Heart left ventricle (tissue), 13 donors: ENCODE data around the gene LRP1B.

Experiments
- POLR2A ChIP-seq, 2 donors: fragments of 450-650 bp; IDR thresholded peaks; one replicate each; pipeline ENCODE4 v1.6.1; 2017; ENCODE audit warnings: antibody characterized with exemption in 2 of 2, mild to moderate bottlenecking in 2 of 2, moderate library complexity in 2 of 2
- TF ChIP-seq, protein P1 (sequence below), 12 donors: fragments of 200-600 bp; sonication (generic) in 4 of 12; IDR thresholded peaks; one replicate each; pipeline versions ENCODE4 v1.5.0 to v1.8.0; 2018 to 2022; ENCODE audit warnings: antibody characterized with exemption in 12 of 12, mild to moderate bottlenecking in 5 of 12
- donor health status: ischemic (EF 13 %, LVEDD 7.1; RV severe dilation, severe dysfunction).
- donor health status: DM: no; HTN: yes; CAD: no.
- donor health status: DM: no; HTN: no; CAD: no.
- donor health status: ischemic (EF 25% LVEDD 6.9; RV normal size, moderate dysfunction).
- donor health status: ischemic (EF 25% LVEDD 5.7; RV mildly dilated, moderate dysfunction).
- donor health status: ischemic (EF 35%, LVEDD 5.7; RV mildly dilated, moderate dysfunction).
- donor health status: nonischemic (EF 11% LVEDD 7.7; RV severe dilation, severe dysfunction).
- donor health status: DM: yes; HTN: yes; CAD: no.
- donor health status: PGD.
- donor health status: ischemic (EF 29% LVEDD 5.4; RV normal size, mild dysfunction).
- donor health status: nonischemic (EF 23%, LVEDD 6.1; RV moderate dilation, normal function).

GRCh38 chr2:141062443-141062842, 1068.4 kb downstream of the LRP1B start:
- TF ChIP-seq, protein P1, sequence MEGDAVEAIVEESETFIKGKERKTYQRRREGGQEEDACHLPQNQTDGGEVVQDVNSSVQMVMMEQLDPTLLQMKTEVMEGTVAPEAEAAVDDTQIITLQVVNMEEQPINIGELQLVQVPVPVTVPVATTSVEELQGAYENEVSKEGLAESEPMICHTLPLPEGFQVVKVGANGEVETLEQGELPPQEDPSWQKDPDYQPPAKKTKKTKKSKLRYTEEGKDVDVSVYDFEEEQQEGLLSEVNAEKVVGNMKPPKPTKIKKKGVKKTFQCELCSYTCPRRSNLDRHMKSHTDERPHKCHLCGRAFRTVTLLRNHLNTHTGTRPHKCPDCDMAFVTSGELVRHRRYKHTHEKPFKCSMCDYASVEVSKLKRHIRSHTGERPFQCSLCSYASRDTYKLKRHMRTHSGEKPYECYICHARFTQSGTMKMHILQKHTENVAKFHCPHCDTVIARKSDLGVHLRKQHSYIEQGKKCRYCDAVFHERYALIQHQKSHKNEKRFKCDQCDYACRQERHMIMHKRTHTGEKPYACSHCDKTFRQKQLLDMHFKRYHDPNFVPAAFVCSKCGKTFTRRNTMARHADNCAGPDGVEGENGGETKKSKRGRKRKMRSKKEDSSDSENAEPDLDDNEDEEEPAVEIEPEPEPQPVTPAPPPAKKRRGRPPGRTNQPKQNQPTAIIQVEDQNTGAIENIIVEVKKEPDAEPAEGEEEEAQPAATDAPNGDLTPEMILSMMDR (IDR thresholded peaks at IDR 0.05), result no peak
- TF ChIP-seq POLR2A (IDR thresholded peaks at IDR 0.05), result no peak
